Tibial nerve (tissue), 4 donors: ENCODE data around the gene PIEZO2.

Experiments used
- CTCF ChIP-seq, 5 experiments: fragments of 200-600 bp in 3 of 5; fragments of 450-650 bp in 2 of 5; sonication (generic) in 3 of 5; IDR thresholded peaks; one replicate each; pipeline ENCODE4 v1.5.1; 2016 to 2019; ENCODE audit warnings: antibody characterized with exemption in 5 of 5, mild to moderate bottlenecking in 3 of 5, moderate library complexity in 2 of 5
- EP300 ChIP-seq, 2 donors: sonication (generic); formaldehyde crosslinking; IDR thresholded peaks; one replicate each; pipeline ENCODE4 v1.6.1; 2017; ENCODE audit warnings: antibody characterized with exemption in 2 of 2, mild to moderate bottlenecking in 1 of 2
- POLR2A ChIP-seq, 2 donors: fragments of 450-650 bp; IDR thresholded peaks; one replicate each; pipeline ENCODE4 v1.6.1; 2017; ENCODE audit warnings: antibody characterized with exemption in 2 of 2, mild to moderate bottlenecking in 2 of 2, moderate library complexity in 2 of 2

GRCh38 chr18:10736984-10737383 lies 412.4 kb downstream of the PIEZO2 start:
- TF ChIP-seq CTCF (IDR thresholded peaks at IDR 0.05) (no peak), POLR2A (IDR thresholded peaks at IDR 0.05) (no peak), EP300 (IDR thresholded peaks at IDR 0.05) (no peak)
